Transverse colon (tissue), 4 donors: ENCODE results near the gene STX7.

Source experiments
- POLR2A ChIP-seq: fragments of 450-650 bp; IDR thresholded peaks from one replicate; pipeline ENCODE4 v1.6.1; 2016; ENCODE audit warnings: antibody characterized with exemption, mild to moderate bottlenecking, moderate library complexity
- POLR2AphosphoS5 ChIP-seq, 3 donors: sonication (generic); formaldehyde crosslinking; IDR thresholded peaks; one replicate each; pipeline ENCODE4 v1.6.1; 2016; ENCODE audit warnings: antibody characterized with exemption in 3 of 3
- TF ChIP-seq, protein P1 (sequence below), 5 experiments: fragments of 200-600 bp in 3 of 5; fragments of 450-650 bp in 2 of 5; sonication (generic) in 3 of 5; IDR thresholded peaks; 1 replicate in 2 of 5; 2 replicates in 3 of 5; pipeline ENCODE4 v1.5.1; 2016 to 2017; ENCODE audit warnings: antibody characterized with exemption in 5 of 5, inconsistent platforms in 3 of 5, mild to moderate bottlenecking in 2 of 5, moderate library complexity in 1 of 5

GRCh38 chr6:132489376-132489775, 23.5 kb downstream of the STX7 start:
- TF ChIP-seq POLR2A (no peak), POLR2AphosphoS5 (IDR thresholded peaks at IDR 0.05) (no peak)
- TF ChIP-seq, protein P1, sequence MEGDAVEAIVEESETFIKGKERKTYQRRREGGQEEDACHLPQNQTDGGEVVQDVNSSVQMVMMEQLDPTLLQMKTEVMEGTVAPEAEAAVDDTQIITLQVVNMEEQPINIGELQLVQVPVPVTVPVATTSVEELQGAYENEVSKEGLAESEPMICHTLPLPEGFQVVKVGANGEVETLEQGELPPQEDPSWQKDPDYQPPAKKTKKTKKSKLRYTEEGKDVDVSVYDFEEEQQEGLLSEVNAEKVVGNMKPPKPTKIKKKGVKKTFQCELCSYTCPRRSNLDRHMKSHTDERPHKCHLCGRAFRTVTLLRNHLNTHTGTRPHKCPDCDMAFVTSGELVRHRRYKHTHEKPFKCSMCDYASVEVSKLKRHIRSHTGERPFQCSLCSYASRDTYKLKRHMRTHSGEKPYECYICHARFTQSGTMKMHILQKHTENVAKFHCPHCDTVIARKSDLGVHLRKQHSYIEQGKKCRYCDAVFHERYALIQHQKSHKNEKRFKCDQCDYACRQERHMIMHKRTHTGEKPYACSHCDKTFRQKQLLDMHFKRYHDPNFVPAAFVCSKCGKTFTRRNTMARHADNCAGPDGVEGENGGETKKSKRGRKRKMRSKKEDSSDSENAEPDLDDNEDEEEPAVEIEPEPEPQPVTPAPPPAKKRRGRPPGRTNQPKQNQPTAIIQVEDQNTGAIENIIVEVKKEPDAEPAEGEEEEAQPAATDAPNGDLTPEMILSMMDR (IDR thresholded peaks at IDR 0.05), result no peak
